ENCODE results near the gene IL18.
"Not testable (repeated sequence)": the region's sequence is repeated elsewhere in the genome, so short reads cannot be mapped to it uniquely, and the experiment has no call there.

IL18 gene

DNA sequence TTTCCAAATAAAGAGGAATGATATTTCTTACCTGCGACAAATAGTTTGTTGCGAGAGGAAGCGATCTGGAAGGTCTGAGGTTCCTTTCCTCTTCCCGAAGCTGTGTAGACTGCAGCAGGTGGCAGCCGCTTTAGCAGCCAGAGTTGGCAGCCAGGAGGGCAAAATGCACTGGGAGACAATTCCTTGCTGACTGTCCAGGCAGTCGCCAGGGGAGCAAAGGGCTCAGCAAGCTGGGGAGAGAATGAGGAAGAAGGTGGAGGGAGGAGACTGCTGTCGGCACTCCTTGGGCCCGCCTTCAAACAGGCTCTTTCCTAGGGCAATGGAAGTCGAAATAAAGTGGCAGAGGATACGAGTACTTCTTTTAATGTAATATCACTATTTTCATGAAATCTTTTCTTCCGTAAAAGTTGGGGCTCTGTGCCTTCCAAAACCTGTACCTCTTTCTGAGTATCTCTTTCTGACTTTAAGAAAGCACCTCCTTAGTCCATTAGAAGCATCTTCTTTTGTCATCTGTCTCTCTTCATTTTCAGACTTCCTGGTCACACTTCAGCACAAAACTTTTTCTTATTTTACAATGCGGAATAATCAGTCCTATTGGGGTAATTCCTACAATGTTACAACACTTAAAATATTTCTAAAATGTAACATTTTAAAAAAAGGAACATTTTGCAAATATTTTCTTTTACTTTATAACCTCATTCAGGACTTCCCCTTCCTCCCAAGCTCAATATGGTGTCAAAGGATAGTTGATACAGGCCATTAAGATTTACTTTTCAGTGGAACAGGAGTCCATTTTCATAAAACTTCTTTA is at the start of gene IL18:
IL18 (minus strand) TSS at position 220 of the 811 bp plus-strand sequence. CDS start 9,041 bp downstream, outside the sequence.
- TF ChIP-seq, protein P1, sequence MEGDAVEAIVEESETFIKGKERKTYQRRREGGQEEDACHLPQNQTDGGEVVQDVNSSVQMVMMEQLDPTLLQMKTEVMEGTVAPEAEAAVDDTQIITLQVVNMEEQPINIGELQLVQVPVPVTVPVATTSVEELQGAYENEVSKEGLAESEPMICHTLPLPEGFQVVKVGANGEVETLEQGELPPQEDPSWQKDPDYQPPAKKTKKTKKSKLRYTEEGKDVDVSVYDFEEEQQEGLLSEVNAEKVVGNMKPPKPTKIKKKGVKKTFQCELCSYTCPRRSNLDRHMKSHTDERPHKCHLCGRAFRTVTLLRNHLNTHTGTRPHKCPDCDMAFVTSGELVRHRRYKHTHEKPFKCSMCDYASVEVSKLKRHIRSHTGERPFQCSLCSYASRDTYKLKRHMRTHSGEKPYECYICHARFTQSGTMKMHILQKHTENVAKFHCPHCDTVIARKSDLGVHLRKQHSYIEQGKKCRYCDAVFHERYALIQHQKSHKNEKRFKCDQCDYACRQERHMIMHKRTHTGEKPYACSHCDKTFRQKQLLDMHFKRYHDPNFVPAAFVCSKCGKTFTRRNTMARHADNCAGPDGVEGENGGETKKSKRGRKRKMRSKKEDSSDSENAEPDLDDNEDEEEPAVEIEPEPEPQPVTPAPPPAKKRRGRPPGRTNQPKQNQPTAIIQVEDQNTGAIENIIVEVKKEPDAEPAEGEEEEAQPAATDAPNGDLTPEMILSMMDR (conservative IDR thresholded peaks at IDR 0.05; ENCODE audit: low read length), result no peak
- no peak within 1 kb of the TSS for H3K4me3 ChIP-seq (ENCODE audit: low read length)
- DNase-seq (ENCODE audit: low read depth), result no peak

DNA sequence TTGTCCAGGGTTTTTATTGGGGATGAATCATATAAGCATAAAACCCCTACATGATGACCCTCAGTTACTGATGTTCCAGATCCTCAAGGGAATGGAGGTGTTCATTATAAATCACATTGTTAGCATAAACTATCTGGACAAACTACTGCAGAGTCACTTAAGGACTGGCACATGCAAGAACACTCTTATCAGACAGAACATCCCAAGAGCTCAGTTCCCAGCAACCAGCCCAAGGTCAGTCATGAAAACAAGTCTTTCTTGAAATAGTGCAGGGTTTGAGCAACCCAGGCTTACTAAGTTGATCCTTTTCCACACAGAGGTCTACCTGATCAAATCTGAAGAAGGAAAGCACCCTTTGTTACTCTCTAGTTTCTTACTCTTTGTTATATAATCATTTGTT is 48.8 kb upstream of the IL18 start:
- TF ChIP-seq, protein P1 (conservative IDR thresholded peaks at IDR 0.05; ENCODE audit: low read length), result no peak
- no peak overlapping the region for H3K4me3 ChIP-seq (ENCODE audit: low read length)
- DNase-seq (ENCODE audit: low read depth), result no peak

DNA sequence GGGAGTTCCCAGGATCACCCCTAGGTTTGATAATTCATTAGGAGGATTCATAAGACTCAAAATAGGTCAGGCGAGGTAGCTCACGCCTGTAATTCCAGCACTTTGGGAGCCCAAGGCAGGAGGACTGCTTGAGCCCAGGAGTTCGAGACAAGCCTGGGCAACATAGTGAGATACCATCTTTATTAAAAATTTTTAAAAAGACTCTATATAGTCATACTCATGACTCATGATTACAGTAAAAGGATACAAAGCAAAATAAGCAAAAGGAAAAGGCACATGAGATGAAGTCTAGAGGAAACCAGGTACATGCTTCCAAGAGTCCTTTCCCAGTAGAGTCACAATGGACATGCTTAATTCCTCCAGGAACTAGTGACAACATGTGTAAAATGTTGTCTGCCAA is 48.4 kb upstream of the IL18 start:
- no peak overlapping the region for H3K4me3 ChIP-seq (ENCODE audit: low read length)
- TF ChIP-seq, protein P1 (conservative IDR thresholded peaks at IDR 0.05; ENCODE audit: low read length), result no peak
- DNase-seq (ENCODE audit: low read depth), result no peak

DNA sequence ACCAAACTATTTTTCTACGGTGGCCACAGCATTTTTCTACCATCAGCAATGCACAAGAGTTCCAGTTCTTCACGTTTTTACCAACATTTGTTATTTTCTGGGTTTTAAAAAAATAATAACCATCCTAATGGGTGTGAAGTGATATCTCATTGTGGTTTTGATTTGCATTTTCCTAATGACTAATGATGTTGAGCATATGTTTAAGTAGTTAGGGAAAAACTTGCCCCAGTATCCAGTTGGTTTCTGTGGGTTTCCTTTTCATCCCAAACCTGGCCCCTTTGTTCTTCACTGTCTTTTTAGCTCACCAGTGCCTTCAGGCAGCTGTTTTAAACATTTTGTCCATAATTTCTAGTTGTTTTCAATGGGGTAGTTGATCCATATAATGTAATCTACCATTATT is 47.6 kb upstream of the IL18 start:
- no peak overlapping the region for H3K4me3 ChIP-seq (ENCODE audit: low read length)
- no peak for DNase-seq (ENCODE audit: low read depth)
- TF ChIP-seq, protein P1 (conservative IDR thresholded peaks at IDR 0.05; ENCODE audit: low read length), result no peak

DNA sequence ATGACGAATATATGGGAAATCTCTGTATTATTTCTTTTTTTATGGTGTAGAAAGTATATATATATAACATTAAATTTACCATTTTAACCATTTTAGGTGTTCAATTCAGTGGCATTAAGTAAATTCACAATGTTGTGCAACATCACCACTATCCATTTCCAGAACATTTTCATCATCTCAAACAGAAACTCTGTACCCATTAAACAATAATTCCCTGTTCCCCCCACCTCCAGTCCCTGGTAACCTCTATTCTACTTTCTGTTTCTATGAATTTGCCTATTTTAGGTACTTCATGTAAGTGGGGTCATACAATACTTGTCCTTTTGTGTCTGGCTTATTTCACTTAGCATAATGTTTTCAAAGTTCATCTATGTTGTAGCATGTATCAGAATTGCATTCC is 47.0 kb upstream of the IL18 start:
- TF ChIP-seq, protein P1 (conservative IDR thresholded peaks at IDR 0.05; ENCODE audit: low read length), result no peak
- DNase-seq (ENCODE audit: low read depth), result no peak
- H3K4me3 ChIP-seq (ENCODE audit: low read length), result no peak overlapping the region

DNA sequence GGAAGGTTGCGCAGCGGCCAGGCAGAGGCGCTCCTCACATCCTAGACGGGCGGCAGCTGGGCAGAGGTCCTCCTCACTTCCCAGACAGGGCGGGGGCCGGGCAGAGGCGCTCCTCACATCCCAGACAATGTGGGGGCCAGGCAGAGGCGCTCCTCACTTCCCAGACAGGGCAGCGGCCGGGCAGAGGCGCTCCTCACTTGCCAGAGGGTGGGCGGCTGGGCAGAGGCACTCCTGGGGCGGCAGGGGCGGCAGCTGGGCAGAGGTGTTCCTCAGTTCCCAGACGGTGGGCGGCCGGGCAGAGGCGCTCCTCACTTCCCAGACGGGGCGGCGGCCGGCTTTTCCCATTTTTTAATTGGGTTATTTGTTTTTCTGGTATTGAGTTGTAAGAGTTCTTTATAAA is 42.2 kb upstream of the IL18 start:
- no peak for DNase-seq (ENCODE audit: low read depth)
- H3K4me3 ChIP-seq (ENCODE audit: low read length), result no peak overlapping the region
- TF ChIP-seq, protein P1 (conservative IDR thresholded peaks at IDR 0.05; ENCODE audit: low read length), result no peak

DNA sequence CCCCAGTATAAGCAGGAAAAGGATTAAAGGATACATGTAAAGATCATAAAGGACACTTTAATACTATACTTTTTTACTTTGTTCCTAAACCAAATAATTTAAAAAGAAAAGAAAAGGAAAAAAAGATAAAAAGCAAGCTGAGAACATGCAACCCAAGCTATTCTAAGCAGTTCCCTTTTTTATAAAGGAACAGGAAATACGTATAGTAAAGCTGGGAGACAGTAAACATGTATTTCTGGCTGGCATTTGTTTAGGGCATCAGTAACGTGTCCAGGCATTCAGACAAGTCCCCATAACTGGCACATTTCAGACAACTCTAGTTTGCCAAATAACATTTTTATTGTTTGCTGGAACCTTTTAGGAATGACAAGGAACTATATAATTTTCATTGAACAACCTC is 36.4 kb upstream of the IL18 start:
- TF ChIP-seq, protein P1 (conservative IDR thresholded peaks at IDR 0.05; ENCODE audit: low read length), result no peak
- DNase-seq (ENCODE audit: low read depth), result no peak
- no peak overlapping the region for H3K4me3 ChIP-seq (ENCODE audit: low read length)

DNA sequence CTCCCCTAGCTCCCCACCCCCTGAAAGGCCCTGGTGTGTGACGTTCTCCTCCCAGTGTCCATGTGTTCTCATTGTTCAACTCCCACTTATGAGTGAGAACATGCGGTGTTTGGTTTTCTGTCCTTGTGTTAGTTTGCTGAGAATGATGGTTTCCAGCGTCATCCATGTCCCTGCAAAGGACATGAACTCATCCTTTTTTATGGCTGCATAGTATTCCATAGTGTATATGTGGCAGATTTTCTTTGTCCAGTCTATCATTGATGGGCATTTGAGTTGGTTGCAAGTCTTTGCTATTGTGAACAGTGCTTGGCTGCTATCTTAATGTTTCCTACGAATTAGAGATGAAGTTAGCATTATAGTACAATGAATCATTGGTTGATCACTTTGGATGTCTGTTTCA is 35.2 kb upstream of the IL18 start:
- not testable (repeated sequence) for DNase-seq (ENCODE audit: low read depth); H3K4me3 ChIP-seq (ENCODE audit: low read length)
